Loucy (cell line): ENCODE measurements around the gene POU2F1.

Source experiments
- CTCF ChIP-seq: fragments of 200-600 bp; sonication (generic); conservative IDR thresholded peaks from 2 replicates; pipeline ENCODE4 v1.5.1; 2014; ENCODE audit warnings: mild to moderate bottlenecking, antibody characterized with exemption, low read length
- EZH2phosphoT487 ChIP-seq: fragments of 200-600 bp; IDR thresholded peaks from 2 replicates; pipeline ENCODE4 v1.6.1; 2018; ENCODE audit warnings: antibody characterized with exemption, mild to moderate bottlenecking, moderate library complexity, borderline replicate concordance

- TF ChIP-seq EZH2phosphoT487, result no peak
- no peak for TF ChIP-seq CTCF
Measured at GRCh38 chr1:167365360-167365759, 144.7 kb downstream of the POU2F1 start.
